Esophagus muscularis mucosa (tissue), 4 donors: ENCODE data around the gene ZNF587.

Experiments used
- EP300 ChIP-seq: sonication (generic); formaldehyde crosslinking; IDR thresholded peaks from one replicate; pipeline ENCODE4 v1.6.1; 2017; ENCODE audit warnings: antibody characterized with exemption
- POLR2A ChIP-seq: fragments of 450-650 bp; IDR thresholded peaks from one replicate; pipeline ENCODE4 v1.6.1; 2017; ENCODE audit warnings: antibody characterized with exemption, moderate library complexity, mild to moderate bottlenecking, low read depth
- POLR2AphosphoS5 ChIP-seq, 2 donors: sonication (generic); formaldehyde crosslinking; IDR thresholded peaks; one replicate each; pipeline ENCODE4 v1.6.1; 2017; ENCODE audit warnings: antibody characterized with exemption in 2 of 2
- TF ChIP-seq, protein P1 (sequence below), 3 experiments: fragments of 200-600 bp in 2 of 3; fragments of 450-650 bp in 1 of 3; sonication (generic) in 2 of 3; IDR thresholded peaks; one replicate each; pipeline ENCODE4 v1.5.1; 2017 to 2019; ENCODE audit warnings: antibody characterized with exemption in 3 of 3, mild to moderate bottlenecking in 2 of 3, moderate library complexity in 1 of 3

DNA sequence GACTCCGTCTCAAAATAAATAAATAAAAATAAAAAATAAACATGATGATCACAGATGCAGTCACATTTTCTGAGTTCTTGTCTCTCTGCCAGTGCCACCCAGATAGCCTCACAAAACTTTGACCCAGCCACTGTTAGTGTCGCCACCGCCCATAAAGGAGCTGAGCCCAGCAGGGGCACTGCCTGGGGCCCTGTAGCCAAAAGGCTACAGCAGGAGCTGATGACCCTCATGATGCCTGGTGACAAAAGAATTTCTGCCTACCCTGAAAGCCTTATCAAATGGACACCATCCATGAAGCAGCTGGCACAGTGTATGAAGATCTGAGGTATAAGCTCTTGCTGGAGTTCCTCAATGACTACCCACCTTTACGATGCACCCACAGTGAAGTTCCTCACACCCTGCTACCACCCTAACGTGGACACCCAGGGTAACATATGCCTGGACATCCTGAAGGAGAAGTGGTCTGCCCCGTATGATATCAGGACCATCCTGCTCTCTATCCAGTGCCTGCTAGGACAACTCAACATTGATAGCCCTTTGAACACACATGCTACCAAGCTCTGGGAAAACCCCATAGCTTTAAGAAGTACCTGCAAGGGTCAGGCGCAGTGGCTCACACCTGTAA, 18.3 kb downstream of the ZNF587 start:
- TF ChIP-seq, protein P1, sequence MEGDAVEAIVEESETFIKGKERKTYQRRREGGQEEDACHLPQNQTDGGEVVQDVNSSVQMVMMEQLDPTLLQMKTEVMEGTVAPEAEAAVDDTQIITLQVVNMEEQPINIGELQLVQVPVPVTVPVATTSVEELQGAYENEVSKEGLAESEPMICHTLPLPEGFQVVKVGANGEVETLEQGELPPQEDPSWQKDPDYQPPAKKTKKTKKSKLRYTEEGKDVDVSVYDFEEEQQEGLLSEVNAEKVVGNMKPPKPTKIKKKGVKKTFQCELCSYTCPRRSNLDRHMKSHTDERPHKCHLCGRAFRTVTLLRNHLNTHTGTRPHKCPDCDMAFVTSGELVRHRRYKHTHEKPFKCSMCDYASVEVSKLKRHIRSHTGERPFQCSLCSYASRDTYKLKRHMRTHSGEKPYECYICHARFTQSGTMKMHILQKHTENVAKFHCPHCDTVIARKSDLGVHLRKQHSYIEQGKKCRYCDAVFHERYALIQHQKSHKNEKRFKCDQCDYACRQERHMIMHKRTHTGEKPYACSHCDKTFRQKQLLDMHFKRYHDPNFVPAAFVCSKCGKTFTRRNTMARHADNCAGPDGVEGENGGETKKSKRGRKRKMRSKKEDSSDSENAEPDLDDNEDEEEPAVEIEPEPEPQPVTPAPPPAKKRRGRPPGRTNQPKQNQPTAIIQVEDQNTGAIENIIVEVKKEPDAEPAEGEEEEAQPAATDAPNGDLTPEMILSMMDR (IDR thresholded peaks at IDR 0.05) = no peak
- TF ChIP-seq EP300 (no peak), POLR2A (no peak), POLR2AphosphoS5 (IDR thresholded peaks at IDR 0.05) (no peak)
